DOHH2 (cell line): ENCODE results near the gene HDAC4.

Experiments used
- H3F3A ChIP-seq: fragments of 200-600 bp; sonication (generic), shearing (Covaris generic); 2 replicates; pipeline ENCODE4 v1.6.0; 2016; ENCODE audit warnings: antibody characterized with exemption, mild to moderate bottlenecking; ENCODE audit not compliant: control insufficient read depth, insufficient read depth
- H3K27ac ChIP-seq: fragments of 200-600 bp; sonication (generic); 2 replicates; pipeline ENCODE4 v1.5.1; 2014; ENCODE audit warnings: low read depth, mild to moderate bottlenecking, low read length, moderate library complexity
- H3K27me3 ChIP-seq: fragments of 200-600 bp; sonication (generic); 2 replicates; pipeline ENCODE4 v1.6.1; 2014; ENCODE audit warnings: mild to moderate bottlenecking, low read length, mixed read lengths; ENCODE audit not compliant: control insufficient read depth
- H3K36me3 ChIP-seq: fragments of 200-600 bp; sonication (generic); 2 replicates; pipeline ENCODE4 v1.6.1; 2014; ENCODE audit warnings: mild to moderate bottlenecking, low read length, moderate library complexity, mixed read lengths; ENCODE audit not compliant: control insufficient read depth
- H3K4me1 ChIP-seq: fragments of 200-600 bp; sonication (generic); 2 replicates; pipeline ENCODE4 v1.6.1; 2014; ENCODE audit warnings: mild to moderate bottlenecking, low read length, mixed read lengths; ENCODE audit not compliant: control insufficient read depth
- H3K4me2 ChIP-seq: fragments of 200-600 bp; sonication (generic); 2 replicates; pipeline ENCODE4 v1.6.0; 2014; ENCODE audit warnings: mild to moderate bottlenecking, low read length, moderate library complexity
- H3K4me3 ChIP-seq: fragments of 200-600 bp; sonication (generic); 2 replicates; pipeline ENCODE4 v1.5.1; 2014; ENCODE audit warnings: mild to moderate bottlenecking, low read length, mixed read lengths
- H3K79me2 ChIP-seq: fragments of 200-600 bp; sonication (generic); 2 replicates; pipeline ENCODE4 v1.6.1; 2014; ENCODE audit warnings: mild to moderate bottlenecking, low read length, mixed read lengths; ENCODE audit not compliant: control insufficient read depth
- H3K9me2 ChIP-seq: fragments of 200-600 bp; sonication (generic); replicated peaks from 2 replicates; pipeline ENCODE4 v1.6.1; 2014; ENCODE audit warnings: mild to moderate bottlenecking, low read length, mixed read lengths; ENCODE audit not compliant: control insufficient read depth
- H3K9me3 ChIP-seq: fragments of 200-600 bp; sonication (generic); 2 replicates; pipeline ENCODE4 v1.6.1; 2014; ENCODE audit warnings: antibody characterized with exemption, low read length, mixed read lengths; ENCODE audit not compliant: control insufficient read depth, insufficient read depth
- H4K20me1 ChIP-seq: fragments of 200-600 bp; sonication (generic); 2 replicates; pipeline ENCODE4 v1.6.0; 2014; ENCODE audit warnings: low read depth, mild to moderate bottlenecking, antibody characterized with exemption, low read length, moderate library complexity; ENCODE audit not compliant: control insufficient read depth, insufficient read depth
- EZH2phosphoT487 ChIP-seq: fragments of 200-600 bp; sonication (generic); IDR thresholded peaks from 2 replicates; pipeline ENCODE4 v1.6.1; 2017; ENCODE audit warnings: borderline replicate concordance, mild to moderate bottlenecking, antibody characterized with exemption, low read length, moderate library complexity, mixed read lengths
- TF ChIP-seq, protein P1 (sequence below): fragments of 200-600 bp; sonication (generic); IDR thresholded peaks from one replicate; pipeline ENCODE4 v1.5.1; 2014; ENCODE audit warnings: antibody characterized with exemption, mild to moderate bottlenecking, low read depth, low read length; ENCODE audit not compliant: poor library complexity, severe bottlenecking

Gene HDAC4

DNA sequence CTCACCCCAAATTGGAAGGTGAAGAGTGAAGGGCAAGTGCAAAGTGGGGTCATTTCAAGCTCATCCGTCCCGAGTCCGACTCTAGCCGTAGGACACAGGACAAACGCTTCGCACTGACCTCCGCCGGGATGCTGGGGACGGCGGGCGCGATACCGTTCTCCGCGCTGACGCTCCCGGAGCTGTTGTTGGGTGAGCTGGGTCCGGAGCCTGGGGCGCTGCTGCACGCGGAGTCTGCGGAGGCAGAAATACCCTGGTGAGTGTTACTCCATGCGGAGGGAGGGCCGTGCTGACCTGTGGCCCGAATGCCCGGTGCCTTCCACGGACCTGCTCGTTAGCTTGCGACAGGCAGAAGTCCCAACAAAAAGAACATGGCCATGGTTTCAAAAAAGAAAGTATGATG is 261.3 kb downstream of the HDAC4 start:
- no peaks in the 10 kb centered on the region for H3K4me1 ChIP-seq
- no peaks in the 10 kb centered on the region for H3K9me3 ChIP-seq
- H3K27ac ChIP-seq: no peak overlapping the region
- H3K9me2 ChIP-seq: no peaks in the 10 kb centered on the region
- H3K79me2 ChIP-seq: no peaks in the 10 kb centered on the region
- TF ChIP-seq EZH2phosphoT487: no peak
- TF ChIP-seq, protein P1, sequence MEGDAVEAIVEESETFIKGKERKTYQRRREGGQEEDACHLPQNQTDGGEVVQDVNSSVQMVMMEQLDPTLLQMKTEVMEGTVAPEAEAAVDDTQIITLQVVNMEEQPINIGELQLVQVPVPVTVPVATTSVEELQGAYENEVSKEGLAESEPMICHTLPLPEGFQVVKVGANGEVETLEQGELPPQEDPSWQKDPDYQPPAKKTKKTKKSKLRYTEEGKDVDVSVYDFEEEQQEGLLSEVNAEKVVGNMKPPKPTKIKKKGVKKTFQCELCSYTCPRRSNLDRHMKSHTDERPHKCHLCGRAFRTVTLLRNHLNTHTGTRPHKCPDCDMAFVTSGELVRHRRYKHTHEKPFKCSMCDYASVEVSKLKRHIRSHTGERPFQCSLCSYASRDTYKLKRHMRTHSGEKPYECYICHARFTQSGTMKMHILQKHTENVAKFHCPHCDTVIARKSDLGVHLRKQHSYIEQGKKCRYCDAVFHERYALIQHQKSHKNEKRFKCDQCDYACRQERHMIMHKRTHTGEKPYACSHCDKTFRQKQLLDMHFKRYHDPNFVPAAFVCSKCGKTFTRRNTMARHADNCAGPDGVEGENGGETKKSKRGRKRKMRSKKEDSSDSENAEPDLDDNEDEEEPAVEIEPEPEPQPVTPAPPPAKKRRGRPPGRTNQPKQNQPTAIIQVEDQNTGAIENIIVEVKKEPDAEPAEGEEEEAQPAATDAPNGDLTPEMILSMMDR: no peak
- no peaks in the 10 kb centered on the region for H3F3A ChIP-seq
- no peak overlapping the region for H3K4me3 ChIP-seq
- H3K36me3 ChIP-seq: no peaks in the 10 kb centered on the region
- no peaks in the 10 kb centered on the region for H3K27me3 ChIP-seq
- no peaks in the 10 kb centered on the region for H4K20me1 ChIP-seq
- H3K4me2 ChIP-seq: no peak overlapping the region

- no peaks in the 10 kb centered on the region for H3F3A ChIP-seq
- TF ChIP-seq, protein P1: no peak
- no peak for TF ChIP-seq EZH2phosphoT487
- no peaks in the 10 kb centered on the region for H3K9me2 ChIP-seq
- H3K4me1 ChIP-seq: no peaks in the 10 kb centered on the region
- H3K27me3 ChIP-seq: no peaks in the 10 kb centered on the region
- H3K27ac ChIP-seq: no peak overlapping the region
- no peaks in the 10 kb centered on the region for H3K79me2 ChIP-seq
- no peak overlapping the region for H3K4me2 ChIP-seq
- no peak overlapping the region for H3K4me3 ChIP-seq
- no peaks in the 10 kb centered on the region for H4K20me1 ChIP-seq
- no peaks in the 10 kb centered on the region for H3K36me3 ChIP-seq
- no peaks in the 10 kb centered on the region for H3K9me3 ChIP-seq
These were observed 261.7 kb downstream of the HDAC4 start for GRCh38 chr2:239139101-239139500.

- no peaks in the 10 kb centered on the region for H3K36me3 ChIP-seq
- H4K20me1 ChIP-seq: no peaks in the 10 kb centered on the region
- H3K27ac ChIP-seq: no peak overlapping the region
- H3K4me3 ChIP-seq: no peak overlapping the region
- H3F3A ChIP-seq: no peaks in the 10 kb centered on the region
- H3K79me2 ChIP-seq: no peaks in the 10 kb centered on the region
- H3K9me3 ChIP-seq: no peaks in the 10 kb centered on the region
- H3K4me2 ChIP-seq: no peak overlapping the region
- H3K9me2 ChIP-seq: no peaks in the 10 kb centered on the region
- H3K4me1 ChIP-seq: no peaks in the 10 kb centered on the region
- TF ChIP-seq EZH2phosphoT487: no peak
- TF ChIP-seq, protein P1: no peak
- no peaks in the 10 kb centered on the region for H3K27me3 ChIP-seq
These were observed 262.2 kb downstream of the HDAC4 start for GRCh38 chr2:239138610-239139009.

GRCh38 chr2:239137898-239138283 is 262.9 kb downstream of the HDAC4 start:
- H3K4me2 ChIP-seq: no peak overlapping the region
- no peaks in the 10 kb centered on the region for H4K20me1 ChIP-seq
- H3K9me3 ChIP-seq: no peaks in the 10 kb centered on the region
- H3K27ac ChIP-seq: no peak overlapping the region
- no peaks in the 10 kb centered on the region for H3K4me1 ChIP-seq
- H3K36me3 ChIP-seq: no peaks in the 10 kb centered on the region
- TF ChIP-seq, protein P1: no peak
- TF ChIP-seq EZH2phosphoT487: no peak
- no peak overlapping the region for H3K4me3 ChIP-seq
- no peaks in the 10 kb centered on the region for H3K9me2 ChIP-seq
- H3K79me2 ChIP-seq: no peaks in the 10 kb centered on the region
- no peaks in the 10 kb centered on the region for H3K27me3 ChIP-seq
- no peaks in the 10 kb centered on the region for H3F3A ChIP-seq
